C4-2B (cell line): ENCODE measurements around the gene SSH2.

Experiments used
- H3K27ac ChIP-seq: fragments of 450-650 bp; 2 replicates; pipeline ENCODE4 v1.5.1; 2017
- CTCF ChIP-seq: fragments of 450-650 bp; conservative IDR thresholded peaks from 2 replicates; pipeline ENCODE4 v1.5.1; 2017; ENCODE audit warnings: mild to moderate bottlenecking
- ZFX ChIP-seq: fragments of 450-650 bp; IDR thresholded peaks from 2 replicates; pipeline ENCODE4 v1.6.1; 2017

SSH2 gene

GRCh38 chr17:29622337-29623282 is 307.4 kb downstream of the SSH2 start, which contains the start of gene CORO6:
CORO6 (minus strand) TSS chr17:29622912; CDS start chr17:29621421, 1,491 bp downstream.
- TF ChIP-seq CTCF (no peak), ZFX (no peak)
- H3K27ac ChIP-seq, result peak within 1 kb of the TSS; percentile 13

GRCh38 chr17:29621751-29622194 is 308.3 kb downstream of the SSH2 start:
- no peak for TF ChIP-seq CTCF
- TF ChIP-seq ZFX, result no peak
- no peak overlapping the region for H3K27ac ChIP-seq

- no peak overlapping the region for H3K27ac ChIP-seq
These were observed 309.1 kb downstream of the SSH2 start for GRCh38 chr17:29620779-29621500.

GRCh38 chr17:29620271-29620670 is 309.8 kb downstream of the SSH2 start:
- no peak overlapping the region for H3K27ac ChIP-seq
- TF ChIP-seq CTCF (no peak), ZFX (no peak)

More at GRCh38 chr17:29620779-29621500, 309.1 kb downstream of the SSH2 start:
- TF ChIP-seq ZFX (no peak), CTCF (no peak)

GRCh38 chr17:29619251-29619650 is 310.8 kb downstream of the SSH2 start:
- TF ChIP-seq ZFX (no peak), CTCF (no peak; the same call in 1 of the 2 replicates)
- no peak overlapping the region for H3K27ac ChIP-seq

- no peak for TF ChIP-seq CTCF
- no peak for TF ChIP-seq ZFX
- H3K27ac ChIP-seq, result no peak overlapping the region
These were observed 311.6 kb downstream of the SSH2 start for GRCh38 chr17:29618272-29619065.
